Keratinocyte (primary cell): ENCODE results near the gene MSRB1. TPM values are rescaled to one million over a fixed set of nuclear protein-coding genes. Genes with fewer than 3 reads are reported as not detected.

Experiments
- DNase-seq: peaks from one replicate; pipeline ENCODE4 v3.0.0-alpha.2; 2011; ENCODE audit warnings: low read depth, missing footprints, low spot score
- FAIRE-seq: peaks from 2 replicates; lab custom pipeline; 2011; peaks lifted over from hg19 to GRCh38; lab: Jason Lieb, UNC
- H2AFZ ChIP-seq: 2 replicates; pipeline ENCODE4 v1.6.0; 2012; ENCODE audit warnings: low read length, control low read depth, inconsistent platforms; ENCODE audit not compliant: control insufficient read depth
- H3K27ac ChIP-seq: 2 replicates; pipeline ENCODE4 v1.5.1; 2011; ENCODE audit warnings: low read length; ENCODE audit not compliant: control insufficient read depth, insufficient read depth
- H3K27me3 ChIP-seq: 3 replicates; pipeline ENCODE4 v1.6.0; 2011; ENCODE audit warnings: low read length; ENCODE audit not compliant: control insufficient read depth, insufficient read depth; ENCODE audit errors: extremely low read depth
- H3K36me3 ChIP-seq, 2 experiments: 2 replicates in 1 of 2; 3 replicates in 1 of 2; pipeline ENCODE4 v1.5.1; 2011; ENCODE audit warnings: low read length in 2 of 2, mild to moderate bottlenecking in 1 of 2; ENCODE audit not compliant: control insufficient read depth in 2 of 2, insufficient read depth in 2 of 2; ENCODE audit errors: extremely low read depth in 1 of 2
- H3K4me1 ChIP-seq: 3 replicates; pipeline ENCODE4 v1.5.1; 2011; ENCODE audit warnings: low read length; ENCODE audit not compliant: control insufficient read depth, insufficient read depth; ENCODE audit errors: extremely low read depth
- H3K4me2 ChIP-seq: 3 replicates; pipeline ENCODE4 v1.6.0; 2011; ENCODE audit warnings: low read depth, low read length; ENCODE audit not compliant: control insufficient read depth, insufficient read depth; ENCODE audit errors: extremely low read depth
- H3K4me3 ChIP-seq, 3 experiments: fragments of 200-600 bp in 1 of 3; sonication (generic) in 1 of 3; 2 replicates in 2 of 3; 3 replicates in 1 of 3; pipeline ENCODE4 v1.5.1; 2011 to 2016; ENCODE audit warnings: low read length in 3 of 3, mild to moderate bottlenecking in 3 of 3, control low read depth in 2 of 3, inconsistent platforms in 1 of 3, low read depth in 1 of 3, mixed read lengths in 1 of 3, mixed run types in 1 of 3, moderate library complexity in 1 of 3; ENCODE audit not compliant: control insufficient read depth in 2 of 3, insufficient read depth in 2 of 3; ENCODE audit errors: extremely low read depth in 1 of 3
- H3K79me2 ChIP-seq: 2 replicates; pipeline ENCODE4 v1.6.0; 2012; ENCODE audit warnings: low read length; ENCODE audit not compliant: control insufficient read depth, insufficient read depth
- H3K9ac ChIP-seq: 3 replicates; pipeline ENCODE4 v1.6.0; 2011; ENCODE audit warnings: low read length; ENCODE audit not compliant: control insufficient read depth, insufficient read depth; ENCODE audit errors: extremely low read depth
- H3K9me1 ChIP-seq: 3 replicates; pipeline ENCODE4 v1.6.0; 2011; ENCODE audit warnings: low read length; ENCODE audit not compliant: control insufficient read depth, insufficient read depth; ENCODE audit errors: extremely low read depth
- H3K9me3 ChIP-seq: 2 replicates; pipeline ENCODE4 v1.5.1; 2012; ENCODE audit warnings: low read depth, low read length; ENCODE audit not compliant: control insufficient read depth
- H4K20me1 ChIP-seq: 3 replicates; pipeline ENCODE4 v1.6.0; 2011; ENCODE audit warnings: low read length; ENCODE audit not compliant: control insufficient read depth, insufficient read depth; ENCODE audit errors: extremely low read depth
- EZH2 ChIP-seq: IDR thresholded peaks from one replicate; pipeline ENCODE4 v1.6.1; 2012; ENCODE audit warnings: inconsistent platforms, mild to moderate bottlenecking, low read length, moderate library complexity
- dilution Hi-C: fragments of 300-500 bp; cut with MboI; formaldehyde crosslinking; loops from one replicate; pipeline ENCODE4 v1.7.0; 2020; ENCODE audit warnings: low sequenced_read_pairs; ENCODE audit not compliant: extremely low pct_ligation_motif_present
- polyA plus RNA-seq, 5 experiments: library from polyadenylated mRNA; depleted of rRNA in 3 of 5; stranded (reverse) in 3 of 5; stranded (forward) in 1 of 5; unstranded in 1 of 5; fragments of >200 nt; gene quantifications; 1 replicate in 1 of 5; 2 replicates in 3 of 5; 3 replicates in 1 of 5; pipeline versions ENCODE4 v1.2.1 to v1.2.3, GENCODE V29; 2011 to 2012; ENCODE audit warnings: missing spikeins in 2 of 5, low read depth in 1 of 5, low replicate concordance in 1 of 5
- TF ChIP-seq, protein P1 (sequence below), 3 experiments: IDR thresholded peaks in 1 of 3; conservative IDR thresholded peaks in 1 of 3; optimal IDR thresholded peaks in 1 of 3; 2 replicates in 2 of 3; 3 replicates in 1 of 3; pipeline versions ENCODE3 to v1.5.1; 2011; ENCODE audit warnings: low read length in 3 of 3, mild to moderate bottlenecking in 3 of 3, moderate library complexity in 2 of 3, control low read depth in 1 of 3, inconsistent platforms in 1 of 3; ENCODE audit not compliant: insufficient read depth in 2 of 3; ENCODE audit errors: extremely low read depth in 1 of 3

Gene MSRB1
- polyA plus RNA-seq, 1 donor (not counting 4 experiments of a cell fraction or from before 2014, with no cell fraction given): 25.2 TPM

DNA sequence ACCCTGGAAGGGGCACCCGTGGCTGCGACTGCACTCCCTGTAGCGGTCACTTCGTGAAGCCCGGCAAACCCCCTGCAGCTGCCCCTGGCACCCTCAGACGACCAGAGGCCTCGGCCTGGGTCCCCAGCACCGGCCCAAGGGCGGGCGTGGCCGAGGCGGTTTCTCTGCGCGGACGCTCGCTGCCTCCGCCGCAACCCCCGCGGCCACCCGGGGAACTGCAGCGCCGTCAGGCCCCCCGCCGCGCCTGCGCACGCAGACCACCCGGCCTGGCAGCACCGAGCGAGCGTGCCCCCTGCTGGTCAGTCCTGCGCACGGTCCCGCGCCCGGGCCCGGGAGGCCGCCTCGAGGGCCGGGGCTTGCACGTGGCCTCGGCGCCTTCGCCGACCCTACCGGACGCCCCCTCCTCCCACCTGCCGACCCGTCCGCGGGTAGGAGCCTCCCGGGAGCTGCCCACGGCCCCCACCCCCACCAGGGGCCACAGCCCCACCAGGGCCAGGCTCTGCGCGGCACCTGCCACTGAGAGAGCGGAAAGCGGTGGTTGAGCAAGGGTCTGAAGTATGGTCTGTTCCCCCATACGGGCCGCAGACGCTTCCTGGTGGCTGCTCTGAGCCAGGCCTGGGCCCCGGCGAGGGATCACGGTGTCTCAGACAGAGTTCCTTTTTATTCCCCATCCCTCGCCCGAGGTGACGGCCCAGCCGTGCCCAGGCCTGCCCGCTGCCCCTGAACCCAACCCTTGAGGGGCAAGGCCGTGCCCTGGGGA is 13.2 kb downstream of the MSRB1 start:
- no peaks in the 10 kb centered on the region for H3K36me3 ChIP-seq
- H4K20me1 ChIP-seq: no peaks in the 10 kb centered on the region
- DNase-seq (no peak), FAIRE-seq (no peak)
- peaks cover 5% of the 10 kb centered on the region for H3K4me1 ChIP-seq
- peak overlapping the region; percentile 69 for H2AFZ ChIP-seq
- no peaks in the 10 kb centered on the region for H3K9me1 ChIP-seq
- H3K4me2 ChIP-seq: peak overlapping the region; percentile 54
- no peaks in the 10 kb centered on the region for H3K79me2 ChIP-seq
- H3K4me3 ChIP-seq: peak overlapping the region; percentile 35 to 53 (median 38)
- dilution Hi-C loops: no loop called here
- H3K9ac ChIP-seq: peak overlapping the region; percentile 15
- no peaks in the 10 kb centered on the region for H3K27me3 ChIP-seq
- H3K27ac ChIP-seq: no peak overlapping the region
- TF ChIP-seq, protein P1, sequence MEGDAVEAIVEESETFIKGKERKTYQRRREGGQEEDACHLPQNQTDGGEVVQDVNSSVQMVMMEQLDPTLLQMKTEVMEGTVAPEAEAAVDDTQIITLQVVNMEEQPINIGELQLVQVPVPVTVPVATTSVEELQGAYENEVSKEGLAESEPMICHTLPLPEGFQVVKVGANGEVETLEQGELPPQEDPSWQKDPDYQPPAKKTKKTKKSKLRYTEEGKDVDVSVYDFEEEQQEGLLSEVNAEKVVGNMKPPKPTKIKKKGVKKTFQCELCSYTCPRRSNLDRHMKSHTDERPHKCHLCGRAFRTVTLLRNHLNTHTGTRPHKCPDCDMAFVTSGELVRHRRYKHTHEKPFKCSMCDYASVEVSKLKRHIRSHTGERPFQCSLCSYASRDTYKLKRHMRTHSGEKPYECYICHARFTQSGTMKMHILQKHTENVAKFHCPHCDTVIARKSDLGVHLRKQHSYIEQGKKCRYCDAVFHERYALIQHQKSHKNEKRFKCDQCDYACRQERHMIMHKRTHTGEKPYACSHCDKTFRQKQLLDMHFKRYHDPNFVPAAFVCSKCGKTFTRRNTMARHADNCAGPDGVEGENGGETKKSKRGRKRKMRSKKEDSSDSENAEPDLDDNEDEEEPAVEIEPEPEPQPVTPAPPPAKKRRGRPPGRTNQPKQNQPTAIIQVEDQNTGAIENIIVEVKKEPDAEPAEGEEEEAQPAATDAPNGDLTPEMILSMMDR (optimal IDR thresholded peaks at IDR 0.05 in 1 of 3, IDR thresholded peaks at IDR 0.05 in 1 of 3, conservative IDR thresholded peaks at IDR 0.05 in 1 of 3; ENCODE audit: extremely low read depth in 1 of 3, insufficient read depth in 2 of 3, low read length in 3 of 3): peak; percentile 68 to 99 (median 77)
- TF ChIP-seq EZH2: no peak
- no peaks in the 10 kb centered on the region for H3K9me3 ChIP-seq

DNA sequence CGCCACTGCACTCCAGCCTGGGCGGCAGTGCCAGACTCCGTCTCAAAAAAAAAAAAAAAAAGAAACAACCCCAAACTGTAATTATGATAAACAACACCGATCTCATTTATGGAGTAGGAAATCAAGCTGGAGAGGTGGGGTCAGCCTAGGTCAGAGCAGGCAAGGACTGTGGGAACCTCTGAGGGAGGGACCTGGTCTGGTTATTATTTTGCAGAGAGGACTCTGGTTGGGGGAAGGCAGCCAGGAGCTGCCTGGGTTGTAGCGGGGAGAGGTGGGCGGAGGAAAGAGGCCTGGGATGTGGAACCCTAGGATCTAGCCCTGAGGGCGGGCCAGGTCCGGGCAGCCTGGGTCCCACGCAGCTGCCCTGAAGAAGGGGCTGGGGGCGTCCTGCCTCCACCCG is 13.9 kb downstream of the MSRB1 start:
- dilution Hi-C loops: no loop called here
- no peak for FAIRE-seq
- Histone ChIP-seq H3K9me3 (no peaks in the 10 kb centered on the region), H4K20me1 (no peaks in the 10 kb centered on the region), H3K27me3 (peaks cover 3% of the 10 kb centered on the region), H3K9ac (peak overlapping the region; percentile 15), H3K79me2 (no peaks in the 10 kb centered on the region), H3K36me3 (no peaks in the 10 kb centered on the region), H3K4me3 (peak overlapping the region in 2 of 3 experiments; percentile 35 to 53), H3K27ac (no peak overlapping the region), H3K9me1 (no peaks in the 10 kb centered on the region), H3K4me1 (peaks cover 5% of the 10 kb centered on the region), H3K4me2 (peak overlapping the region; percentile 54), H2AFZ (peak overlapping the region; percentile 69)
- TF ChIP-seq, protein P1 (optimal IDR thresholded peaks at IDR 0.05 in 1 of 3, IDR thresholded peaks at IDR 0.05 in 1 of 3, conservative IDR thresholded peaks at IDR 0.05 in 1 of 3; ENCODE audit: extremely low read depth in 1 of 3, insufficient read depth in 2 of 3, low read length in 3 of 3): no peak
- TF ChIP-seq EZH2: no peak
- DNase-seq: no peak
